GM04503 (cell line): ENCODE data around the gene GALR2.
"Not testable (repeated sequence)": the region's sequence is repeated elsewhere in the genome, so short reads cannot be mapped to it uniquely, and the experiment has no call there.

ENCODE experiments used
- DNase-seq: peaks from one replicate; pipeline ENCODE4 v3.0.0-alpha.2; 2012; ENCODE audit warnings: low read depth

The GALR2 gene

DNA sequence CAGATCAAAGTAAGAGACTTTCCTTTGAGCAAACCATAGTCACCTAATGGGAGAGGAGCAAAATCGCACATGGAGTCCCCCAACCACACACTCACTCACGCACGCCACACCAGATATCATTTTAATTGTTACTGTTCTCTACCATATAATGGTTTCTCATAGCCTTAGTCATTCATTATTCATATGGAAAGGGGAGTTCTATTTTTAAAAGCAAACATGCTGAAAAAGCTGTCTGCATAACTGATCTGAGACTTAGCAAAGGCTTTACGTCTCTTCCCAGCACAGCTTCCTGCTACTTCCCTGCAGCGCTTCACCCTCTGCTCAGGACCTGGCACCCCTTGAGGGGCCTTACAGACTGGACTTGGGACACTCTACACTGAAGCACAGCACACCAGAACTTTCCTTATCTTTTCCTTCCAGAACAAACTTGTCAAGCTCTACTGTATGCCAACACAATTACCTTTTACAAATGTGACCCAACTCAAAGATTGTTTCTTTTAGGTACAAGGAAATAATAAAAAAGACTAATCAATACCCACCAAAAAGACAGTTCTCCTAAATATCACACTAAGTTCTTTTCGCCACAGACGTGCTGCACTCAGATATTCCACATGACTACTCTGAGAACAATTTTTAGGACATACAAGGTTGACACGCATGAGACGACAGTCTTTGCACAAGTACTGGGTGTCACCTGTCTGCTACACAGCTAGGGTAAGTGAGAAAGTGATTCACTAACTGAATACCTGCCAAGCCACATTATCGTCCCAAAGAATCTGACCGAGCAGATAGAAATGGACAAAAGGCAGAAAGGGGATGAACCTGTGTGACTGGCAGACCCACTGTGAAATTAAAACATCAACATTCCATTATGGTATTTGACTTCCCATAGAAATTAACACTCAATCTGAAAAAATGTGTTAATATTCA is 23.8 kb upstream of the GALR2 start:
- no peak for DNase-seq

DNA sequence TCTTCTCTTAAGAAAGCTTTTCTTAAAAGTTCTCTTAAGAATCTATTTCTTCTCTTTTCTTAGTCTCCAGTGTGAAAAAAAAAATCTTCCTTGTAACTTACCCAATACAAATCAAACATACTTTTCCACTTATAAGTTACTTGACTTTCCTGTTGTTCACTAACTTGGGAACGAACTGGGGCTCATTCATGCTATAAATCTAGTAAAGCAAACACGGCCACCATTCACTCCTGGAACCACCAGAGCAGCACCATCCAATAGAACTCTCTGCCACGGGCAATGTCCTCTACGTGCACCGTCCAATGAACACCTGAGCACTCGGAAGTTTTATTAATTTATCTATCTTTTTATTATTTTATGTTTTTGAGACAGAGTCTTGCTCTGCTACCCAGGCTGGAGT is 23.0 kb upstream of the GALR2 start:
- no peak for DNase-seq

DNA sequence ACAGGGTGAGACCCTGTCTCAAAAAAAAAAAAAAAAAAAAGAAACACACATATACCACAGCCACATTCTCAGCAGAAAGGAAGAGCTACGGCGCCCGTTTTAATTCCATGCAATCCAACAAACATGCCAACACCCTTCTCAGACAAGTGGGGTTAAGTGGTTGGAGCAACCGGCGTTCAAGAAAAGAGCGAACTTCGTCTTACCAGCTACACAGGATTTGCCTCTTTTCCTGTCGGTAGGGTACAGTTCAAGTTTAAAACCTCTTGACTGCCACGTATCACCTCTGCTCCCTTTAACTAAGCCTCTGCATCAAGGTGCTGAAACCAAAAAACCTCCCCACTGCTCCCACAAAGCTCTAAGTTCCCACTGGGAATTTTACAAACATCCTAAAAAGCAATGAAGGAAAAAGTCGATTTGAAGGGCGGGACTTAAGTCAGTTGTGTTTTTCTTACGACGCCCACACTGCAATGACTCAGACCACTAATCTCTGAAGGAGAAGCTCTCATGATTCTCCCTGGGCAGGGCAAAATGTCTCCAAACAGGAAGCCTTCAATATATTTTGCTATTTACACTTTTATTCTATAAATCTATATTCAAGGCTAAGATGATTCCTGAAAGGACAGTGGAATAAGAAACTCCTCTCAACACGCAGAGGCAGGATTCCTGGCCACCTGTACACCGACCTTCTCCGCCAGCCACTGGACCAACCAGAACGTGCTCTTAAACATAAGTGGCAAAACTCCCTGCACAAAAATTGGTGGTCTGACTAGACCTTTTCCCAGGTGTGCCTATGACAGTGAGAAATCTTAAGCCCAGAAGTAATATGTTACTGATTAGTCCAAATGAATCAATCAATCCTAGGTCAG is 21.1 kb upstream of the GALR2 start:
- no peak for DNase-seq

DNA sequence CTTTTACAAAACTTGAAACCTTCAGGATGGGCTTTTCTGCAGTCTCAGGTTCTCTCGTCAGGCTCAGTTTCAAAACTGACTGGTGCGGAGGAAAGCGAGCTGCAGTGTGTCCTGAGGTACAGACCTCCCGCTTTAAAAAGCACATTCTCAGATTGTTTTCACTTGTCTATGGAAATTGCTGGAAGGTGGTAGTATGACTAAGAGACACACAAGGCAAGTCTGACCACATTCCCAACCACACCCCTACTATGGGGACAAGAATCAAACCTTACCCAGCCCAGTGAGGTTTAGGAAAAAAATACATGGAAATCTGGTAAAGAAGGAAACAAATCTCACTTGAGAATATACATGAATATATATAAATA is 20.5 kb upstream of the GALR2 start:
- DNase-seq = no peak

- DNase-seq = no peak
Measured at GRCh38 chr17:76056882-76057281, 17.7 kb upstream of the GALR2 start.

- not testable (repeated sequence) for DNase-seq
Measured at GRCh38 chr17:76058264-76058663, 16.3 kb upstream of the GALR2 start.

DNA sequence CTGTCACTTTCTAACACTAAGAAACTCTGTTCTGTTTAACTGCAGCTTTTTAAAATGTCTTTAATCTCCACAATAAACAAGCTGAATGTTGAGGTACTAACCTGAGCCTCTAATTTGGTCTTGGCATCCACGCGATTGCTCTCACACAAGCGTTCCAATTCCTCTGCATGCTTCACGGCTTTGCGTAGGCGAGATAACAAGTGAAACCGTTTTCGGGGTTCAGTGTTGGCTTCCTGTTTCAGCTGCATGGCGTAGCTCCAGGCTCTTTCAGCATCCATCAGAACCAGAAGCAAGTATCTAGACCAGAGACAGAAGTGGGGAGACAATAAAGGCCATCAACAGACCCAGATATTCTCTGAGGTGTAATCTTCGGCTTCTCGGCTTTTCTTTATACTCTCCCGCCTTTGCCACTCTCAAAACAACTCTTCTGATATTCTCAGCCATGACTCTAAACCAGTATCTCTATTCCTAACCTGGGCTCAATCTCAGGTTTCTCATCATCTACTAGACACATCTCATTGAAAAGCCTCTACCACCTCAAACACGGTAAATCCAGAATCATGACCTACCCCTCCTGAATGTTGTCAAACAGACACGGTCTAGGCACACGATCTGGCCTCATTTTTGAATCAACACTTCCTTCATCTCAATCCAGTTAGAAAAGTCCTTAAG is 10.6 kb upstream of the GALR2 start:
- DNase-seq = no peak

GRCh38 chr17:76065775-76066174 is 8.8 kb upstream of the GALR2 start:
- DNase-seq = no peak

- no peak for DNase-seq
Measured at GRCh38 chr17:76071531-76072147, 2.9 kb upstream of the GALR2 start.

DNA sequence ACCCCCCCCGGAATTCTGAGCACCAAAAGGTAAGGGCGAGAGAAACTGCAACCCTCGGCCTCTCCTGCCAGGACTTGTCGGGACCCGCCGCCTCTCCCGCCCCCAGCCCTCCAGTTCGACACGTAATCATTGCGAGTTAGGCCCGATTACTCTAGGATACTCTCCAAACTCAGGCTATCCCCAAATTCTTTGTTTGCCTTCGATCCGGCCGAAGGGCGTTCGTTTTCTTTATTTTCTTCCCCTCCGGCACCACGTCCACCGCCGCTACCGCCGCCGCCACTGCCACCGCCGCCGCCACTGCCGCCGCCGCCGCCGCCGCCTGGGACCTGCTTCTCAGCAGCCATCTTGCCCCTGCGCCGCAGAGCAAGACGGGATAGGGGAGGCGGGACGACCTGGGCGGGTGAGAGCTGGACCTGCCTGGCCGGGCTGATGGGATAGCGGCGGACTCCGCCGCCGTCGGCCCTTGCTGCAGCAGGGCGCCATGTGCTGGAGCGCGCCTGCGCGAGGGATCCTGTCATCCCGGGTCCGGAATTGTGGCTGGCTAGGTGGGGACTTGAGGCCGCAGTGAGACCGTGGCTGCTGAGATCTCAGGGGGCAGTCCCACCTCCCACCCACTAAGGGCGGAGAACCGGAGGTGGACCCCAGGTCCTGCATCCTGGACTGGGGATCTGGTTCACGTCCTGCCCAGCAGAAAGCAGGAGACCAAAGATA is 2.3 kb upstream of the GALR2 start, which contains the start of gene SRP68:
TSS of gene SRP68 (minus strand) at position 370 of the 711 bp plus-strand sequence. CDS start at position 344, 26 bp downstream.
- peak; percentile 45 for DNase-seq

- no peak for DNase-seq
Measured at GRCh38 chr17:76075364-76076145, 974 bp downstream of the GALR2 start.

- DNase-seq = no peak
Measured at GRCh38 chr17:76076146-76076764, 1.7 kb downstream of the GALR2 start.

GRCh38 chr17:76076765-76077583 is 2.4 kb downstream of the GALR2 start:
- no peak for DNase-seq

- DNase-seq = no peak
Measured at GRCh38 chr17:76077584-76078110, 3.1 kb downstream of the GALR2 start.

DNA sequence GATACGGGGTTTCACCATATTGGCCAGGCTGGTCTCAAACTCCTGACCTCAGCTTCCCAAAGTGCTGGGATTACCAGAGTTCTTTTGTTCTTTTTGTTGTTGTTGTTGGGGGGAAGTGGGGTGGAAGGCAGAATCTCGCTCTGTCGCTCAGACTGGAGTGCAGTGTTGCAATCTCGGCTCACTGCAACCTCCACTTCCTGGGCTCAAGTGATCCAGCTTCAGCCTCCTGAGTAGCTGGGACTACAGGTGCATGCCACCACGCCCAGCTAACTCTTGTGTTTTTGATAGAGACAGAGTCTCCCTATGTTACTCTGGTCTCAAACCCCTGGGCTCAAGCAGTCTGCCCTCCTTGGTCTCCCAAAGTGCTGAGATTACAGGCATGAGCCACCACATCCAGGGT is 3.8 kb downstream of the GALR2 start:
- DNase-seq = not testable (repeated sequence)

GRCh38 chr17:76078860-76079534 is 4.4 kb downstream of the GALR2 start, which contains the start of gene ZACN:
ZACN (plus strand) TSS chr17:76079182; CDS start chr17:76079265, 83 bp downstream.
- DNase-seq = no peak

DNA sequence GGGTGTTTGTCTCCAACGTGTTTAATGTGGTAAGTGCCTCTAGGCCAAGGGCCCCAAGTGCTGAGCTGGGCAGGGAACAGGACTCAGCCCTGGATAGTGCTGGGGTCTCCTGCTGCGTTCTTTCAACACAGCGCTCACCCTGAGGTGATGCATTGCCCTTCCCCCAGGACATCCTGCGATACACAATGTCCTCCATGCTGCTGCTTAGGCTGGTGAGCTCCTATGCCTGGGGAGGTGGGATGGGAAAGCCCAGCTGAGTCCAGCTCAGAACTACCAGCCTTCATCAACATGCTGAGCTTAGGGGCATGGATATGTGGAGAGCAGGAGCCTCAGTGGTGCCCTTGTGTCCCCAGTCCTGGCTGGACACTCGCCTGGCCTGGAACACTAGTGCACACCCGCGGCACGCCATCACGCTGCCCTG is 5.0 kb downstream of the GALR2 start:
- no peak for DNase-seq
